Measurements from ENCODE around the gene ATP7A. TPM values are rescaled to one million over a fixed set of nuclear protein-coding genes. Genes with fewer than 3 reads are reported as not detected.

ATP7A gene
- total RNA-seq, 1 donor from 2014 or later = 12.1 TPM

- no peak overlapping the region for H3K27ac Mint-ChIP-seq (ENCODE audit: unreplicated experiment)
- peaks cover 14% of the 10 kb centered on the region for H3K9me3 Mint-ChIP-seq (ENCODE audit: low read depth)
- TF ChIP-seq CTCF (IDR thresholded peaks at IDR 0.05) = peak; percentile 79
- no peak overlapping the region for H3K4me3 Mint-ChIP-seq (ENCODE audit: unreplicated experiment)
- H3K27me3 Mint-ChIP-seq (ENCODE audit: low read depth) = no peaks in the 10 kb centered on the region
- DNase-seq (ENCODE audit: low spot score) = no peak
- no peaks in the 10 kb centered on the region for H3K4me1 Mint-ChIP-seq (ENCODE audit: low read depth)
- no peaks in the 10 kb centered on the region for H3K36me3 Mint-ChIP-seq (ENCODE audit: low read depth)
Measured at GRCh38 chrX:78029663-78030062, 119.2 kb downstream of the ATP7A start.

- DNase-seq (ENCODE audit: low spot score) = no peak
- no peak overlapping the region for H3K27ac Mint-ChIP-seq (ENCODE audit: unreplicated experiment)
- H3K4me1 Mint-ChIP-seq (ENCODE audit: low read depth) = no peaks in the 10 kb centered on the region
- peaks cover 2% of the 10 kb centered on the region for H3K36me3 Mint-ChIP-seq (ENCODE audit: low read depth)
- no peak for TF ChIP-seq CTCF (IDR thresholded peaks at IDR 0.05)
- H3K27me3 Mint-ChIP-seq (ENCODE audit: low read depth) = no peaks in the 10 kb centered on the region
- H3K4me3 Mint-ChIP-seq (ENCODE audit: unreplicated experiment) = no peak overlapping the region
- peaks cover 9% of the 10 kb centered on the region for H3K9me3 Mint-ChIP-seq (ENCODE audit: low read depth)
Measured at GRCh38 chrX:78035061-78035460, 124.6 kb downstream of the ATP7A start.

GRCh38 chrX:78037881-78038280 lies 127.4 kb downstream of the ATP7A start:
- Mint-ChIP-seq H3K4me3 (ENCODE audit: unreplicated experiment) (no peak overlapping the region), H3K9me3 (ENCODE audit: low read depth) (peaks cover 9% of the 10 kb centered on the region), H3K36me3 (ENCODE audit: low read depth) (peaks cover 2% of the 10 kb centered on the region), H3K27me3 (ENCODE audit: low read depth) (no peaks in the 10 kb centered on the region), H3K27ac (ENCODE audit: unreplicated experiment) (no peak overlapping the region), H3K4me1 (ENCODE audit: low read depth) (no peaks in the 10 kb centered on the region)
- TF ChIP-seq CTCF (IDR thresholded peaks at IDR 0.05) = no peak
- DNase-seq (ENCODE audit: low spot score) = no peak

- no peaks in the 10 kb centered on the region for H3K36me3 Mint-ChIP-seq (ENCODE audit: low read depth)
- H3K27ac Mint-ChIP-seq (ENCODE audit: unreplicated experiment) = no peak overlapping the region
- H3K27me3 Mint-ChIP-seq (ENCODE audit: low read depth) = no peaks in the 10 kb centered on the region
- no peak for TF ChIP-seq CTCF (IDR thresholded peaks at IDR 0.05)
- H3K4me1 Mint-ChIP-seq (ENCODE audit: low read depth) = no peaks in the 10 kb centered on the region
- no peak for DNase-seq (ENCODE audit: low spot score)
- peaks cover 4% of the 10 kb centered on the region for H3K9me3 Mint-ChIP-seq (ENCODE audit: low read depth)
- no peak overlapping the region for H3K4me3 Mint-ChIP-seq (ENCODE audit: unreplicated experiment)
Measured at GRCh38 chrX:78042601-78043000, 132.1 kb downstream of the ATP7A start.

- Mint-ChIP-seq H3K36me3 (ENCODE audit: low read depth) (no peaks in the 10 kb centered on the region), H3K27ac (ENCODE audit: unreplicated experiment) (no peak overlapping the region), H3K4me1 (ENCODE audit: low read depth) (no peaks in the 10 kb centered on the region), H3K4me3 (ENCODE audit: unreplicated experiment) (no peak overlapping the region), H3K27me3 (ENCODE audit: low read depth) (no peaks in the 10 kb centered on the region), H3K9me3 (ENCODE audit: low read depth) (peaks cover 4% of the 10 kb centered on the region)
- TF ChIP-seq CTCF (IDR thresholded peaks at IDR 0.05) = no peak
- no peak for DNase-seq (ENCODE audit: low spot score)
Measured at GRCh38 chrX:78046362-78046761, 135.9 kb downstream of the ATP7A start.

All from chondrocyte (in vitro differentiated cells).